Lower leg skin (tissue), 3 donors: ENCODE results near the gene REEP3.

Source experiments
- POLR2A ChIP-seq, 2 donors: fragments of 450-650 bp; IDR thresholded peaks; one replicate each; pipeline ENCODE4 v1.6.1; 2016 to 2017; ENCODE audit warnings: antibody characterized with exemption in 2 of 2, mild to moderate bottlenecking in 1 of 2, moderate library complexity in 1 of 2
- TF ChIP-seq, protein P1 (sequence below), 3 donors: fragments of 450-650 bp; IDR thresholded peaks; one replicate each; pipeline ENCODE4 v1.5.1; 2016; ENCODE audit warnings: antibody characterized with exemption in 3 of 3, mild to moderate bottlenecking in 3 of 3, moderate library complexity in 2 of 3

DNA sequence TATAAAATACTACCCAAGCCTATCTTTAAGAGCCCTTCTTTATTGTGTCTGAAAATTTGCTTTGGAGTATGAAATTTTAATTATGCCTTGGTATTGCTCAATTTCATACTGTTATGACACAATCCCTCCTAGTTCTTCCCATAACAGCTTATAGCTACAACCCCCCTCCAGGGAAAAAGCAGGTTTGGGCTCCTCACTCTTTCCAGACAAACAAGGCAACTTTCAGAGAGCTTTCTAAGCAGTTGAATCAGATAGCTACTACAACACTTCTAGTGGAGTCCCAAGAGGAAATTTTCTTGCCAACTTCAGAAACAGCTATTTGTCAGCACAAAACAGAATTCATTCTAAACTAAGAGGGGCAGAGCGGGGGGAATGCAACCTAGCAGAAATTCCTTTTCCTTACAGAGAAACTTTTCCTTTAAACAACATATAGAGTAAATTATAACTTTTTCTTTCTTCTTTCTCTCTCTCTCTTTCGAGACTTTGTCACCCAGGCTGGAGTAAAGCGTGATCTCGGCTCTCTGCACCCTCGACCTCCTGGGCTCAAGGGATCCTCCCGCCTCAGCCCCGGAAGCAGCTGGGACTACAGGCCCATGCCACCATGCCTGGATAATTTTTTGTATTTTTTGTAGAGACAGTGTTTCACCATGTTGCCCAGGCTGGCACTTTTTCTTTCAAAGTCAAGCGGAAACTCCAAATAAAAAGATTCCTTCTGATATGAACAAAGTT, 29.4 kb upstream of the REEP3 start:
- TF ChIP-seq POLR2A (IDR thresholded peaks at IDR 0.05): no peak
- TF ChIP-seq, protein P1, sequence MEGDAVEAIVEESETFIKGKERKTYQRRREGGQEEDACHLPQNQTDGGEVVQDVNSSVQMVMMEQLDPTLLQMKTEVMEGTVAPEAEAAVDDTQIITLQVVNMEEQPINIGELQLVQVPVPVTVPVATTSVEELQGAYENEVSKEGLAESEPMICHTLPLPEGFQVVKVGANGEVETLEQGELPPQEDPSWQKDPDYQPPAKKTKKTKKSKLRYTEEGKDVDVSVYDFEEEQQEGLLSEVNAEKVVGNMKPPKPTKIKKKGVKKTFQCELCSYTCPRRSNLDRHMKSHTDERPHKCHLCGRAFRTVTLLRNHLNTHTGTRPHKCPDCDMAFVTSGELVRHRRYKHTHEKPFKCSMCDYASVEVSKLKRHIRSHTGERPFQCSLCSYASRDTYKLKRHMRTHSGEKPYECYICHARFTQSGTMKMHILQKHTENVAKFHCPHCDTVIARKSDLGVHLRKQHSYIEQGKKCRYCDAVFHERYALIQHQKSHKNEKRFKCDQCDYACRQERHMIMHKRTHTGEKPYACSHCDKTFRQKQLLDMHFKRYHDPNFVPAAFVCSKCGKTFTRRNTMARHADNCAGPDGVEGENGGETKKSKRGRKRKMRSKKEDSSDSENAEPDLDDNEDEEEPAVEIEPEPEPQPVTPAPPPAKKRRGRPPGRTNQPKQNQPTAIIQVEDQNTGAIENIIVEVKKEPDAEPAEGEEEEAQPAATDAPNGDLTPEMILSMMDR (IDR thresholded peaks at IDR 0.05): no peak
